ENCODE measurements around the gene RHOU.

RHOU gene

DNA sequence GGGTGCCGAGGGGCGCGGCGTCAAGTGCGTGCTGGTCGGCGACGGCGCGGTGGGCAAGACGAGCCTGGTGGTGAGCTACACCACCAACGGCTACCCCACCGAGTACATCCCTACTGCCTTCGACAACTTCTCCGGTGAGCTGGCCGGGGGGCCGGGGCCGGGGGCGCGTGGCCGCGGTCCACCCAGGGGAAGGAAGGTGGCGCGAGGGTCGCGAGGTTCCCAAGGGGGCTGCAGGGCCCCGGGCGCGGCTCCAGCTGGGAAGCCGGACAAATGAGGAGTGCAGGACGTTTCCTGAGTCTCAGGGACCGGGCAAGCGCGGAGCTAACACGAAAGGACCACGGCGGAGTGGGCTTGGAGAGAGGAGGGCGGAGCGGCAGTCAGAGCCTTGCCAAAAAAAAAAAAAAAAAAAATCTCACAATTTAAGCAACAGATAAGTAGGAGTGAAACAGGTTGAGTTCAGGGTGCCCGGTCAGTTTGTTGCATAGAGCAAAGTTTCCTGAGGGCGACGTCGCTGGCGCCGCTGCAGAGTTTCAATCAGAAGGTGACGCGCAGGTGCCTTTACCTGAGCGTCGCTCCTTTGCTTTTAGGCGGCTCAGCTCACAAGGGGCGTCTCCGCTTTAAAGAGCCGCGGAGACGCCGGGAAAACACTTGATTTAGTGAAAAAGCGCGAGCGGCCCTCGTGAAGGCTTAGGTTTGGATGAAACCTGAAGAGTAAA, 750 bp downstream of the RHOU start:
- in situ Hi-C loops (cut with MboI; ENCODE audit: low pct_unique_long_range_greater_than_20kb, low sequenced_read_pairs), result no loop called here
- peak; percentile 12 for DNase-seq

DNA sequence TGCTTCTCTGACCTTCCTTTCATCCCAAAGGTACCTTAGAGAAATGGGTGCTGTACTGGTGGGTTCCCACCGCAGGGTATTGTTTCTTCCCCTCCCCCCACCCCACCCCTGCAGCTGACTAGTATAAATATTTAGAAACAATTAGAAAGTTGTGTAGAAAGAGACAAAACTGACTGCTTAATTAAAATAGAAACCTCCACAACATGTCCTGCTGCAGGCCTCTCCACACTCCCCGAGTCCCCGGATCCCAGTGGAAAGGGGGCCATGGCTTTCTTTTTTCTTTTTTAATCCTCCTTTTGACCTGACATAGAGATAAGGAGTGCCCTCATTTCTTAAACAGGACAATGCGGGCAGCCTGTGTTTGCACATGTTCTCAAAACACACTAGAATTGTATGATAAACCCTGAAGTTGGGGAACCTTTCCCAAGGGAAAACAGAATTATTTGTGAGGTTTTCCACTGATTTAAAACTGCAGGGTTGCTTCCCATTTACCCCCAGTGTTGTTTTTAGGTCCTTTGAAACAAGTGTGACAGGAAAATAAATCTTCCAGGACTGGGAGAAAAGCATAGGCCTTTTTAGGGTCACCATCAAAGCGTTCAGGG, 1.7 kb downstream of the RHOU start:
- in situ Hi-C loops (cut with MboI; ENCODE audit: low pct_unique_long_range_greater_than_20kb, low sequenced_read_pairs), result no loop called here
- no peak for DNase-seq

DNA sequence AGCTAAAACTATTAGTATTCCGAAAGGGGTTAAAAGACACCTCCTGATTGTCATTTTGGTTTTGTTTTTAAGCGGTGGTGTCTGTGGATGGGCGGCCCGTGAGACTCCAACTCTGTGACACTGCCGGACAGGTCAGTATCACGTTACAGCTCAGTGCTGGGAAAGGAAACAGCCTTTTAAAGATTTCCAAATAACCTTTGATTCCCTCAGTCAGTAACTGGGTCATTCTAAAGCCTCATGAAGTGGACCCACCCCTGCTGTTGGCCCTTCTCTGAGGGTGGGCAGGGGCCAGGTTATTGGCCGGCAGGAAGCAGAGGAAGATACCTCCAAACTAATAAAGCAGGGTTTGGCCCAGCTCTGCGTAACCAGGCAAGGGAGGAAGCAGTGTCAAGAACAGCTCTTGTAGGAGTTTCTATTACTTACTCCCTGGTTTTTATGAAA, 2.3 kb downstream of the RHOU start:
- in situ Hi-C loops (cut with MboI; ENCODE audit: low pct_unique_long_range_greater_than_20kb, low sequenced_read_pairs), result no loop called here
- DNase-seq, result no peak

DNA sequence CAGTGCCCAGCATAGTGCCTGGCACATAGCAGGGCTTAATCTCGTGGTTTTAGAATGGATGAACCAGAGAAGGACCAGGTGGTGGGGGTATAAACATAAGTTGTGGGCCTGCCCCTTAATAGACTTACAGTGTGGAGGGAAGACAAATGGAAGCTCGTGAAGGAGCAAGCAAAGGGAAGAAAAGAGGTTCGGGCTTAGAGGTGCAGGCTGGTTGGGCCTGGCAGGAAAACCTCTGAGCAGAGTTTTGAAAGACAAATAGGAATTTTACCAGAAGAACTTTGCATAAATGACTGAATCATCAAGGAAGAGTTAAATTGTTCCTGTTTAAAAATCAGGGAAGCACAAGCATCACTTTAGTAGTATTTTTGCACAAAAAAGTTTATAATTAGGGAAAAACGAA, 4.5 kb downstream of the RHOU start:
- in situ Hi-C loops (cut with MboI; ENCODE audit: low pct_unique_long_range_greater_than_20kb, low sequenced_read_pairs), result no loop called here
- no peak for DNase-seq

DNA sequence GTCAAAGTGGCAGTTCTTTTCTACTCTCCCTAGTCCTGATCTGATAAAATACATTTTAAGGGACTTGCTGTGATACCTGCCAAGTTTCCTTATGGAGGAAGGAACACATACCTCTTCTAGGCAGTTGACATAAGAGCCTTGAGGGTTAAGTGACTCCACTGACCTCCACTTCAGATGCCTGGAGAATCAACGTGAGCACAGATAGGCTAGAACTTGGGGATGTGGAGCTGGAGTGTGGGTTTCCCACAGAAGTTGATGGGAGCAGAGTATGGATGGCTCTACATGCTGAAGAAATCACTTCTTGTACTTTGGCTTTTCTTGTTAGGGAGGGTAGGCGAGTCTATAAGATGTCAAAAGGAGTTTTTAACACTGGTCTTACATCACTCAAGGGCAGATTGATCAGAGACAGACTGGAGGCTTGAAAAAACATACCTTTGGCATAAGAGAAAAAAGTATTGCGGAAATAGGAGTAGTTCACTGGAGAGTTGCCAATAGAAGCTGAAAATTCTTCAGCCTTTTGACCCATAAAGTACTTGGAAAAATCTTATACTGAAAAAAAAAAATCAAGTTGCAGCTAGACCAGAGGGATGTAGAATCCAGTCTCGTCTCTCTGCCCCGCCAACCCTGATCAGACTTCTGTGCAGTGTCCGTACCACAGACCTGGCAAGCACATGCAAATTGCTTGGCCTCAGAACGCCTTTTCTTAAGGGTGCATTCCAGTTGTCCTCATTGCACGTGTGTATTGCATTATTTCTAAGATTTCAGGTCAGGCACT, 5.5 kb downstream of the RHOU start:
- DNase-seq, result no peak
- in situ Hi-C loops (cut with MboI; ENCODE audit: low pct_unique_long_range_greater_than_20kb, low sequenced_read_pairs), result no loop called here

DNA sequence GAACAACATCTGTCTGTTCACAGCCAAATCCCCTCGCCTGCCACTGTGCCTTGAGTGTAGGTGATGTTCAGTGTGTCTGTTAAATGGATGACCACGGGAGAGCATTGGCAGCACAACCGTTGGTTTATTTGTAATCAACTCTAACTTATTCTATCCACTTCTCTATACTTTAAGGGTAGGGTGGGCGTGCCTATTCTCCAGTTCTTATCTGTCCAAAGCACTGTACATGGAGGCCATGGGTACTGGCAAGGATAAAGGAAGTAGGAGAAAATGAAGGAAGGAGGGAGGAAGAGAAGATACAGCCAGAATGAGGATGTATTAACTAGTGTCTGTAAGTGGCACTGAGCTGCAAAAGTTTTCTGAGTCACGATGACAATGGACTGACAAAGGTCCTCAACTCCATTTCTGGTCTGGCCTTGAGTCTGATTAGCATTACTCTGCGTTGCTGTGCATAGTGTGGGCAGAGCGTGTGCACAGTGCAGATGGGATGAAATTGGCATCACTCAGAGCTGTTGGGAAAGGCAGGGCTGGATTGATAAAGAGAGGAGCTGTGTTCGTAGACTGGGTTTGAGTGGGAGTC, 7.1 kb downstream of the RHOU start:
- in situ Hi-C loops (cut with MboI; ENCODE audit: low pct_unique_long_range_greater_than_20kb, low sequenced_read_pairs), result no loop called here
- no peak for DNase-seq

DNA sequence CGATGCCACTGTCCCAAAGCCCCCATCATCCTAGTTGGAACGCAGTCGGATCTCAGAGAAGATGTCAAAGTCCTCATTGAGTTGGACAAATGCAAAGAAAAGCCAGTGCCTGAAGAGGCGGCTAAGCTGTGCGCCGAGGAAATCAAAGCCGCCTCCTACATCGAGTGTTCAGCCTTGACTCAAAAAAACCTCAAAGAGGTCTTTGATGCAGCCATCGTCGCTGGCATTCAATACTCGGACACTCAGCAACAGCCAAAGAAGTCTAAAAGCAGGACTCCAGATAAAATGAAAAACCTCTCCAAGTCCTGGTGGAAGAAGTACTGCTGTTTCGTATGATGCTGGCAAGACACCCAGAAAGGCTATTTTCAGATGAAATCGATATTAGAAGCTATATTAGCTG, 8.1 kb downstream of the RHOU start:
- no peak for DNase-seq
- in situ Hi-C loops (cut with MboI; ENCODE audit: low pct_unique_long_range_greater_than_20kb, low sequenced_read_pairs), result no loop called here

DNA sequence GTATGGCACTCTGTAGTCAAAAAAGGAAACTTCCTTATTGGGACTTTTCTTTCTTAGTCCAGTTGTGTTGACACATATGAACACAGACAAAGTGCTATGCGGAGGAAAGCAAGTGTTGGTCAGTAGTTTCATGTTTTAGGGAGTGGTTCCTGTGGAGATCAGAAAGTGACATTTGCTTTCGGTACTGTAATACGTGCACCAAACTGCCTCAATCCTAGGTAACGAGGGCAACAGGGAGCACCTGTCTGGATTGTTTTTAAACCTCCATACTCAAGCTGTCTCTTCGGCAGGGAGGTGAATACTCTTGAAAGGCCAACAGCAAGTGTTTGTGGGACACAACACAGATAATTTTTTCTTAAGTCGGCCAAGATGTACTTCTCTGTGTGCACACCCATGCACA, 9.1 kb downstream of the RHOU start:
- no peak for DNase-seq
- in situ Hi-C loops (cut with MboI; ENCODE audit: low pct_unique_long_range_greater_than_20kb, low sequenced_read_pairs), result no loop called here

DNA sequence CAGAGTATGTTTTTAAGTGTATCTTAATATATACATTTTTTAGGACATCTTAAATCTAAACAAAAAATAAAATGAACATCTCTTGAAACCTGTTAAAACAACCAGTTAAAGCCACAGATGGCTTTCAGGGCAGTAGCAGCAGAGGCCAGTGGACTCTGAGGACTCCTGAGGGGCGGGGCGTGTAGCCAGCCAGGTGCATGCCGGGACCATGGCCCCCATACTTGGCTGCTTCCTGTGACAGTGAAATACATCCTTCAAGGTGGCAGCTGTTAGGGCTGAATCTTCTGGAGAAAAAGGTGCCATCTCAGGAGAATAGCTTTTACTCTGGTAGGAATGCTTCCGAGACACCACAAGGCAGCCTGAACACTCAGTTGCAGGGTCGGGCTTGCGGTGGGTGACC, 9.6 kb downstream of the RHOU start:
- in situ Hi-C loops (cut with MboI; ENCODE audit: low pct_unique_long_range_greater_than_20kb, low sequenced_read_pairs), result no loop called here
- no peak for DNase-seq

DNA sequence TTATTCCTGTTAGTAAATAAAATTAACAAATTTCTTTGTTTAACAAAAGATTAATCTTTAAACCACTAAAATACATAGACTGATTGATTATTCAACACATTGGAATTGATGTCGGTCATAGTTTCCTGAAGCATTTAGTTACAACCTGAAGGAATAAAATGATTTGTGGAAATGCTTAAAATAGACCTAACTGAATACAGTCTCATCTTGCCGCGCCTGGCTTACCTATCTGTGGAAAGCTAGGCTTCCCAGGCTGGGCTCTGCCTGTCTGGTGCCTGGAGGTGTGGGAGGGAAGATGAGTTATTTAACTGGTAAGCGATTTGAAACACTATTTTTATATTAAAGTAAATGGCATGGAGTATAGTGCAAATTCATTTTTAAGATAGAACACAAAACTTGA, 10.2 kb downstream of the RHOU start:
- in situ Hi-C loops (cut with MboI; ENCODE audit: low pct_unique_long_range_greater_than_20kb, low sequenced_read_pairs), result no loop called here
- DNase-seq, result no peak

DNA sequence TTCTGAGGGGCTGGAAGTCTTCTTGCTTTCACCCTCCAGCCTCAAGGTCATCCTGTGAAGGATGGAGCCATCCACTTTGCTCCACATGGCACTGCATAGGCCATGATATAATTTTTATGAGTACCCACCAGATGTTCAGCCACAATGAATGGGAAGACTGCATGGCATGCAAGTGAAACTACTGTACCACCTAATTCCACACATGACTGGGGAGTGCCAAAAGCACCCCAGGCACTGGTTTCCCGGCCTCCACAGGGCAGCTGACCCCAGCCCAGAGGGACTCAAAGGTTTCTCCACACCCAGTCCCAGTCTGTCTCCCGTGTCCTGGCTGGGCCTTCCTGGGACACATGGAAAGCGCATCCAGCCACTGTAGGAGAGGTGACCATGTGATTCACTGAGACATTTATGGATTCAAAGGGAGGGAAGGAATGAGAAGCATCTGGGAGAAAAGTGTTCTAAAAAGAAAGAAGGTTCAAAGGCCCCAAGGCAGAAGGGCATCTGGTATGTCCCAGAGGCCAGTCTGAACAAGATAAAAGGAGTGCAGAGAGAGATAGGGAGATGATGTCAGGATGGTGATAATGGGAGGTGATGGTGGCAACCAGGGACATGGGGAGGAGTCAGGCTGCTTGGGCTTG, 12.1 kb downstream of the RHOU start:
- in situ Hi-C loops (cut with MboI; ENCODE audit: low pct_unique_long_range_greater_than_20kb, low sequenced_read_pairs), result no loop called here
- no peak for DNase-seq

DNA sequence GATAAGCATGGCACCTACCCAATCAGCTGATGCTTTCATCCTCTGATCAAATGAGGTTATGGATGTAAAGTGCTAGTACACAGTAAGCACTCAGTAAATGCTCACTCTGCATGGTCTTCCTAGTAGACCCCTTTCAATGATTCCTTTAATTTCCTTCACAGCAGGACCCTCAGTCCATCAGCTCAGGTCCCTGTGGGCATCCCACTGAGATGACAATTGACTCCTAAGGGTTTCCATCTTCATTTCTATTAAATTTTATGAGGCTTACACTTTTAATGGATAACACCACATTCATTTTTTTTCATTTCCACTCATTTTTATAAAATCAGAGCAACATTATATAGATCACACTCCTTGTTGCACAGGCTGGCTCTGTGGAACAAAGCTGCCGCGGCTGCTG, 12.8 kb downstream of the RHOU start:
- in situ Hi-C loops (cut with MboI; ENCODE audit: low pct_unique_long_range_greater_than_20kb, low sequenced_read_pairs), result no loop called here

DNA sequence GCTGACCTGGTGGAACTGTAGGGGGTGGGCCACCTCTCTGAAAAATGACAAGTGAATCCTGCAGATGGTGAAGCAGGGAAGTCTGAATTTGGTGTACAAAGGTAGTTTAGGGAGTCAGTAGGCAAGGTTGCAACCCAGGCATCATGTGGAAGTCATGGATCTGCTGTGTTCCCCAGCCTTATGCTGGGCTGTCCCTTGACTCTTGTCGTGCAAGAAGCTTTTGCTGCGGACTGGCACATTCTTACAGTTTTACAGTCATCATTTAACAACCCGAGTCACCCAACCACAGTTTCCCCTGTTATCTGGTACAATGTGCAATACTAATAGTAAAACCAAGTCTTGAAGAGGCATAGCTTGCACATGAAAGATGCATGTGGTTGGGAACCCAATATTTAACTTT, 13.2 kb downstream of the RHOU start:
- in situ Hi-C loops (cut with MboI; ENCODE audit: low pct_unique_long_range_greater_than_20kb, low sequenced_read_pairs), result no loop called here
- DNase-seq, result no peak

More for the DNA sequence above, 12.8 kb downstream of the RHOU start:
- no peak for DNase-seq

DNA sequence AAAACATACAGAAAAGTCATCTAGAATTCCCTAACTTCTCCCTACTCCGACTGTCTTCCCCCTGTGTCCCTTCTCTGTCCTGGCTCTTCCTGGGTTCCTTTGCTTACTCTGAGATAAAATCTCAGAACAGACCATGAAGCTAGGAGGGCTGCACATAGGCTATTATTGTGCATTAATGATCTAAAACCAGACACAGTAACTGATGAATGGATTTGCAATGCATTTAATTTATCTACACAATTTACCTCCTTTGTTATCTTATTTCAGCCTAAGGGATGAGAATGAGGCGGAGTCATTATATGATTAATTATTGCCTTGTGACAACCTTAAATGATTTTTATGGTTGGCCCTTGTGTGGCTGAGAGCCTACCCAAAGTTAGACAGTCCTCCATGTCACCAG, 14.5 kb downstream of the RHOU start:
- DNase-seq, result no peak
- in situ Hi-C loops (cut with MboI; ENCODE audit: low pct_unique_long_range_greater_than_20kb, low sequenced_read_pairs), result no loop called here

DNA sequence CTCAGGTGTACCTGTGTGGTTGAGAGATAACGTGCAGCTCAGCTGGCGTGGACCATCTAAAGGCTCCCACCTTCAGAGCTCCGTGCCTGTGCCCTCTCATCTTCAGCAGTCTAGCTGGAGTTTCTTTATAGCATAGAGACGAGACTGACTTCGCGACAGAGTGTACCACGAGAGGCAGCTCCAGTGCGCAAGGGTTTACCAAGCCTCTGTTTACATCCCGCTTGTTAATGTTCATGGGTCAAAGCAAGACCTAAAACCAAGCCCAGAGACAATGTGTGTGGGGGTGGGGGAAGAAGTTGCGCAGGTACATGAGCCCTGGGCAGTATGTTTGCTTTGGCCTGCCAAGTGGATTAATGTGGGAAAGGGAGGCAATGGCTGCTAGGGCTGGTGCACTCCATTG, 15.6 kb downstream of the RHOU start:
- in situ Hi-C loops (cut with MboI; ENCODE audit: low pct_unique_long_range_greater_than_20kb, low sequenced_read_pairs), result no loop called here
- DNase-seq, result no peak

DNA sequence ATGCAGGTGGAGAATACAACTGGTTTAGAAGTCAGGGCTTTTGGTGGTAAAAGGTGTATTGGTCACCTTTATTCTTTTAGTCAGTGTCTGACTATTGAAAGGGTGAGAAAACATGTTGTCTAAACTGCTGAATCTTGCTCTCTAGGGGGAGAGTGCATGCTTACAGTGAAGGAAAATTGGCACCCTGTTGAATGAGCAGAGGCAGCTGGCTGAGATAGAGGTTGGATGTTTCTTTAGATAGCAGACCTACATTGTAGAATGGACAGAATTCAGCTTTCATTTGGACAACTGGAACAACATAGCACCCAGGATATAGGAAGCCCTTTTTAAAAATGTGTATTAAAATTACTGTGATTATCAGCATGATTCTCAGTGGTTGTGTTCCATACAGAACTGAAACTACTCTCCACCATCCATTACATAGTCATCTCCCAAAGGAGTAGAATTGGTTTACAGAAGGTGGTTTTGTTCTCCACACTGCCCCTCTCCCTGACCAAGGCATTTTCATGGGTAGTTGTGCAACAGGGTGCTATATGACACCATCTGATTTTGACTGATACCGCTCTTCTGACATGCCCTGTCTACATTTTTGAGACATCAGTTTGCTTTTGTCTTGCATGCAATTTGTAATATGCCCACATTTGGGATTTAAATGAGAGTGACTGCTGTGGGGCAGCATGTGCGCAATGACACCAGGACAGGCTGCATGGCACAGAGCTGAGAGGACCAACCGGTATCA, 16.2 kb downstream of the RHOU start:
- DNase-seq, result no peak
- in situ Hi-C loops (cut with MboI; ENCODE audit: low pct_unique_long_range_greater_than_20kb, low sequenced_read_pairs), result no loop called here

DNA sequence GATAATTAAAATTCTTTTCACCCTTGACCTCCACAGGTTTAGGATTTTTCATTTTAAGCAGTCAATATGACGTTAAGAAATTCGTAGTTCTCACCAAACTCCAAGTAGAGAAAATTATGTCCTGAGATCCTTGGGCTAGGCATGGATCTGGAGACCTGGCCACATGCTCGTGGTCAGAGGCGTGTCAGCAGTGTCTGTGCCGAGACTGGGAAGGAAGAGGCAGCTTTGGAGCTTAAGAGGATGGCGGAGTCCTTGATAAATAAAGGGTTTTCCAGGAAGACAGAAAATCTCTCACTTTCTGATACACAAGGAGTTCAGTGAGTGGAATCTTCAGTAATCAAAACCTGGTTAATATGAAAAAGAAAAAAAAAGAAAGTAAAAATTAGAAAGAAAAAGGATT, 17.0 kb downstream of the RHOU start:
- DNase-seq, result no peak
- in situ Hi-C loops (cut with MboI; ENCODE audit: low pct_unique_long_range_greater_than_20kb, low sequenced_read_pairs), result no loop called here

DNA sequence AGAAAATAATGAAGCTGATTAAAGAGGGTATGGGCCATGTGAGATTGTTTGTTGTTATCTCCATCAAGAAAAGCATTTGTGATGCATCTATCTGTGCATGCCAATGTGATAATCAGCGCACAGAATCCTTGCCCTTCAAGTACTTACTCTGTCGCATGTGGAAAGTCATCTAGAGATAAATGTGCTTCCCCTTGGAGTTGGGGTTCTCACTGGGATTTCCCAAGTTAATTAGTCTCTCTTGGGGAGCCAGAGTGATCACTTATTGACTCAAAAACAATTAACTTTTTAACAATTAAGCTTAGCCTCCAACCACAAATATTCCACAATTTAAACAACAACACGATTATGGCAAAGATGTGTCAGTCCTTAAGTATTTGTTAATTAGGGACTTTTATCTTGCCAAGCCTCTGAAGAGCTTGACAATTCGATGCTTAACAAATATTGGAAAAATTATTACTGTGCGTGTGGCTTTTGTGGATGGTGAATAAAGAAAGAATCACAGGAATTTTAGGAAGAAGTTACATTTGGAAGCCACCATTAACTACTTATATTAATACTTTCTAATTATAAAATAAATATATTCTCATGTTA, 17.5 kb downstream of the RHOU start:
- in situ Hi-C loops (cut with MboI; ENCODE audit: low pct_unique_long_range_greater_than_20kb, low sequenced_read_pairs), result no loop called here
- no peak for DNase-seq

DNA sequence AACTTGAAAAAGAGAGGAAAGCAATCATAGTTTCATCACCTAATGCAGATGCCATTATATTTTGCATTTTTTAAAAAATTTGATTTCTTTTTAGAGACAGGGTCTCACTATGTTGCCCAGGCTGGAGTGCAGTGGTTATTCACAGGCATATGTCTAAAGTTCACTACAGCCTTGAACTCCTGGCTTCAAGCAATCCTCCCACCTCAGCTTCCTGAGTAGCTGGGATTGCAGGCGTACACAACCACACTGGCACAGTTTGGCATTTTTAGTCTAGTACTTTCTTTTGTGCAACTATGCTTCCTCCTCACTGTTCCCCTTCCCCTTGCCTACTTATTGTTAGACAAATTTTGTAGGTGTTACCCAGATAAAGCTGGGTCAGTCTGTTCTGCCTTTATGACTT, 18.0 kb downstream of the RHOU start:
- DNase-seq, result no peak
- in situ Hi-C loops (cut with MboI; ENCODE audit: low pct_unique_long_range_greater_than_20kb, low sequenced_read_pairs), result no loop called here
